ENCODE data around the gene IGF1R. TPM values are rescaled to one million over a fixed set of nuclear protein-coding genes. Genes with fewer than 3 reads are reported as not detected.
"Not testable (repeated sequence)": the region's sequence is repeated elsewhere in the genome, so short reads cannot be mapped to it uniquely, and the experiment has no call there.

The IGF1R gene
- total RNA-seq, 1 experiment from 2014 or later: 20.2 TPM

DNA sequence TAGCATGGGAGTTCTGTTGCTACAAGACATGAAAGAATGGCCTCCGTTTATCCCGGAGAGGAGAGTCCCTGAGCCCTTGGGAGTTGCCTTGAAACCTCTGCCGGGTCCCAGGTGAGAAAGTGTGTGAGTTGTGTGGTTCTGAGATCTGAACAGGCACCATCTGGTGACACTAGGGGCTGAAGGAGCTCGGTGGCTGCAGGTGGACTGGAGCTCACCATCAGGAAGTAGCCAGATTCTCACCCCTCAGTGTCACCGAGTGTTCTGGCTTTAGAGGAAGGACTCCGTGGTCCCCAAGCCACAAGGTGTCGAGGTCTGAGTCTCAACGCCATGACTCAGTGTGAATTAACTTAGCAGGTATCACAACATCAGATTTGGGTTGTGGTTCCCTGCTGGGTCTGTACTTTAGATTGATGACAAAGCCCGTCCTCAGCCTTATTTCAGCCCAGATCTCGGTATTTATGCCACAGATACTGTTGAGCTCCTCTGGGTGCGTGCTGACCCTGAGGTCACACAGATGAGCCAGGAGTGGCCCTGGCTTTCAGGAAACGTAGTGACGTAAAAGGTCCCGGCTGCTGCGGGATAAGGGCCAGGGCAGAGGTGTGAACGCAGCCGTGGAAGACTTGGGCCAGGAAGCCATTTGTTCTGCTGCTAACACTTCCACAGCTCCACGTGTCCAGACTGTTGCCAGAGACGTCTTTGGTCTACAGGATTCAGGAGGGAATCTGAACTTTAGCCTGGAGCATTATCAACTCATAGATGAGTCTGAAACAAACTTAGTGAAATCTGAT lies 304.9 kb downstream of the IGF1R start:
- no peak for DNase-seq (ENCODE audit: low read depth, low spot score)
- in situ Hi-C loops (cut with HindIII; ENCODE audit: low pct_unique_long_range_greater_than_20kb, low sequenced_read_pairs): no loop called here

DNA sequence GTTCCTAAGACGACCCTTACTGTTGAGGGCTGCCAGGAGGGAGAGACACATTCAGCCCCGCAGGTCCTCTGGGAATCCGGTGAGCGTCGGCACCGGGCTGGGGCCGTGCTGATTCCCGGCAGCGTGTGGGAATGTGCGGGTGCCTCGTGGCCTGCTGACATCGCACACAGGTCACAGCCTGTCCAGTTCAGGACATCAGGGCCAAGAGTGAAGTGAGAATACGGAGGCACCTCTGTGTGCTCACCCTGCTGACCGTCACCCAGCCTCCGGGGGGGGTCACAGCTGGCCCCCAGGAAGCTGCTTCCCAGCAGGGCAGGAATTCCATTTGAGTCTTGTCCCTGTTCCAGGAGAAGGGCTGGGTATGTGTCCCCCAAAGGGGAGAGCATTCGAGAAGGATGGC lies 305.6 kb downstream of the IGF1R start:
- peak; percentile 14 for DNase-seq (ENCODE audit: low read depth, low spot score)
- in situ Hi-C loops (cut with HindIII; ENCODE audit: low pct_unique_long_range_greater_than_20kb, low sequenced_read_pairs): no loop called here

DNA sequence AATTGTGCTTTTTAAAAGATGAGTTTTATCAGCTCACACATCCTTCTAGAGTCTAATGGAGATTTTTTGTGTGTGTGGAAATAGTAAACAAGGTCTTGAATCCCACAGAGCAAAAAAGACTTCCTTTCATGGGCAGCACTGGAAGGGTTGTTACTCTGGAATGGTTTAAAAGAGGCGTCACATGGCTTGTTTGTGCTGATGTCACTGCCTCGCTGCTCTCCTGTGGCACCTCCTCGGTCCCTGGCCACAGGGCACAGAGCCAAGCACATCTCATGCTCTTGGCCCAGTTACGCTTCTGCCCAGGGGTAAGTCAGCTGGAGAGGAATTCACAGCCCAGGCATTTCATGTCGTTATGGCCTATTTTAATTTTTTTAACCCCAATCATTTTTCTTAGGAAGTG lies 306.1 kb downstream of the IGF1R start:
- peak; percentile 87 for DNase-seq (ENCODE audit: low read depth, low spot score)
- in situ Hi-C loops (cut with HindIII; ENCODE audit: low pct_unique_long_range_greater_than_20kb, low sequenced_read_pairs): no loop called here

DNA sequence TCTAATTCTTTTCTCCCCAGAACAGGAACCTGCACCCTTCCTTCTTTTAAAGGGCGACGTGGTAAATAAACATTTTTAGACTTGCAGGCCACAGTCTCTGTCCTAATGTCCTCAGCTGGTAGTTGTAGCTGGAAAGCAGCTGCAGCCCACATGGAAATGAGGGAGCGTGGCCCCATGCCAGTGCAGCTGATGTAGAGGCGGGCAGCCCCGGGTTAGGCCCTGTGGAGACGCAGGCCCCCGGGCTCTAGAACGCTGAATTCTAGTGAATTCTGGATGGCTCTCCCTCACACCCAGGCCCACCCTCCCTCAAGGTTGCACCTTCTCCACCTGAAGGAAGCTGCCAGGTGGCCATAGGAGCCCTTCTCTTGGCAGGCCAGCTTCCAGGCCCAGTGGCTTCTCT lies 307.0 kb downstream of the IGF1R start:
- in situ Hi-C loops (cut with HindIII; ENCODE audit: low pct_unique_long_range_greater_than_20kb, low sequenced_read_pairs): no loop called here
- DNase-seq (ENCODE audit: low read depth, low spot score): no peak

DNA sequence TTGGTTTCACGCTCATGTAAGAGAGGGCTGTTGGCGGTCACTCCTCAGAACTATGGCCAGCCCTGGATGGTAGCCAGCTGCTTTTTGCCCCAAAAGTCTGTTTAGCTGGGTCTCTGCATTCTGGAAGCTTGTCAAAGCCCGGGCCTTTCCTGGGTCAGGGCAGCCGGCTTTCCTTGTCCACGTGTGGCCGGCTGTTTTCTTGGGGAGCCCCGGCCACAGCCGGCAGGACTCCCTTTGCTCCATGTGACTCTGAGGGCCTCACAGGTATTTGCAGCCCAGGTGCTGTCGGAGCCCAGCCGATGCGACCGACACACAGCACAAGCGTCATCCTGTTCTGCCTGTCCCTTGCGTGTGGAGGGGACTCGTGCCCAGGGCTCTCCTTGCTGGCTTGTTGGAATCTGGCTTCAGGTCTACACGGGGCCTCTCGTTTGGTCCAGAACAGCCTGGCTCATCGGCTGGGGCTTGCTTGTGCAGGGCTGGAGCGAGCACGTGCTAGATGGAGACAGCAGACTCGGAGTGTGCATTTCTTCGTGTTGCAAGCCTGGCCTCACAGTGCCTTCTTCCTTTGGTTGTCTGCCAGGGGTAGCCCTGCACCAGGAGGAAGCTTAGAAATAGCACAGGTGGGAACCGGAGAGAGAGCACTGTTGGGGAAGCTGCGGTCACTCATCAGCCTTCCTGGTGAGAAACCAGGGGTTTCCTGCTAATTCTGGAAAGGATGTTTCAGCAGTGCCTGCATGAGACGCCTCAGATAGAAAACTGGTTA lies 307.8 kb downstream of the IGF1R start:
- DNase-seq (ENCODE audit: low read depth, low spot score): no peak
- in situ Hi-C loops (cut with HindIII; ENCODE audit: low pct_unique_long_range_greater_than_20kb, low sequenced_read_pairs): no loop called here

DNA sequence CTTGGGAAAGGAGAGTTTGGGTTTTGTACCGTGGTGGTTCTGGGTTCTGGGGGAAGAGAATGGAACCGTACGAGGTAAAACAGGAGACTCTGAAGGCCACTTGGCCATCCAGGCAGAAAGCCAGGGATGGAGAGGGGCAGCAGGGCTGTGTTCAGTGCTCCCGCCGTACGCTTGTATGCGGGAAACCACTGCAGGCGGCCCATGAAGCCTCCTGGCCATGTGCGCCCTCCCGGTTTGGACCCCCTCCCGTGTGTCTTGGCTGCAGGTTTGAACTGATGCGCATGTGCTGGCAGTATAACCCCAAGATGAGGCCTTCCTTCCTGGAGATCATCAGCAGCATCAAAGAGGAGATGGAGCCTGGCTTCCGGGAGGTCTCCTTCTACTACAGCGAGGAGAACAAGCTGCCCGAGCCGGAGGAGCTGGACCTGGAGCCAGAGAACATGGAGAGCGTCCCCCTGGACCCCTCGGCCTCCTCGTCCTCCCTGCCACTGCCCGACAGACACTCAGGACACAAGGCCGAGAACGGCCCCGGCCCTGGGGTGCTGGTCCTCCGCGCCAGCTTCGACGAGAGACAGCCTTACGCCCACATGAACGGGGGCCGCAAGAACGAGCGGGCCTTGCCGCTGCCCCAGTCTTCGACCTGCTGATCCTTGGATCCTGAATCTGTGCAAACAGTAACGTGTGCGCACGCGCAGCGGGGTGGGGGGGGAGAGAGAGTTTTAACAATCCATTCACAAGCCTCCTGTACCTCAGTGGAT lies 308.6 kb downstream of the IGF1R start:
- in situ Hi-C loops (cut with HindIII; ENCODE audit: low pct_unique_long_range_greater_than_20kb, low sequenced_read_pairs): no loop called here
- DNase-seq (ENCODE audit: low read depth, low spot score): no peak

DNA sequence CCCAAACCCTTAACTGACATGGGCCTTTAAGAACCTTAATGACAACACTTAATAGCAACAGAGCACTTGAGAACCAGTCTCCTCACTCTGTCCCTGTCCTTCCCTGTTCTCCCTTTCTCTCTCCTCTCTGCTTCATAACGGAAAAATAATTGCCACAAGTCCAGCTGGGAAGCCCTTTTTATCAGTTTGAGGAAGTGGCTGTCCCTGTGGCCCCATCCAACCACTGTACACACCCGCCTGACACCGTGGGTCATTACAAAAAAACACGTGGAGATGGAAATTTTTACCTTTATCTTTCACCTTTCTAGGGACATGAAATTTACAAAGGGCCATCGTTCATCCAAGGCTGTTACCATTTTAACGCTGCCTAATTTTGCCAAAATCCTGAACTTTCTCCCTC lies 309.3 kb downstream of the IGF1R start:
- DNase-seq (ENCODE audit: low read depth, low spot score): no peak
- in situ Hi-C loops (cut with HindIII; ENCODE audit: low pct_unique_long_range_greater_than_20kb, low sequenced_read_pairs): no loop called here

DNA sequence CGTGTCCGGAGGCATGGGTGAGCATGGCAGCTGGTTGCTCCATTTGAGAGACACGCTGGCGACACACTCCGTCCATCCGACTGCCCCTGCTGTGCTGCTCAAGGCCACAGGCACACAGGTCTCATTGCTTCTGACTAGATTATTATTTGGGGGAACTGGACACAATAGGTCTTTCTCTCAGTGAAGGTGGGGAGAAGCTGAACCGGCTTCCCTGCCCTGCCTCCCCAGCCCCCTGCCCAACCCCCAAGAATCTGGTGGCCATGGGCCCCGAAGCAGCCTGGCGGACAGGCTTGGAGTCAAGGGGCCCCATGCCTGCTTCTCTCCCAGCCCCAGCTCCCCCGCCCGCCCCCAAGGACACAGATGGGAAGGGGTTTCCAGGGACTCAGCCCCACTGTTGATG lies 309.7 kb downstream of the IGF1R start:
- in situ Hi-C loops (cut with HindIII; ENCODE audit: low pct_unique_long_range_greater_than_20kb, low sequenced_read_pairs): no loop called here
- no peak for DNase-seq (ENCODE audit: low read depth, low spot score)

DNA sequence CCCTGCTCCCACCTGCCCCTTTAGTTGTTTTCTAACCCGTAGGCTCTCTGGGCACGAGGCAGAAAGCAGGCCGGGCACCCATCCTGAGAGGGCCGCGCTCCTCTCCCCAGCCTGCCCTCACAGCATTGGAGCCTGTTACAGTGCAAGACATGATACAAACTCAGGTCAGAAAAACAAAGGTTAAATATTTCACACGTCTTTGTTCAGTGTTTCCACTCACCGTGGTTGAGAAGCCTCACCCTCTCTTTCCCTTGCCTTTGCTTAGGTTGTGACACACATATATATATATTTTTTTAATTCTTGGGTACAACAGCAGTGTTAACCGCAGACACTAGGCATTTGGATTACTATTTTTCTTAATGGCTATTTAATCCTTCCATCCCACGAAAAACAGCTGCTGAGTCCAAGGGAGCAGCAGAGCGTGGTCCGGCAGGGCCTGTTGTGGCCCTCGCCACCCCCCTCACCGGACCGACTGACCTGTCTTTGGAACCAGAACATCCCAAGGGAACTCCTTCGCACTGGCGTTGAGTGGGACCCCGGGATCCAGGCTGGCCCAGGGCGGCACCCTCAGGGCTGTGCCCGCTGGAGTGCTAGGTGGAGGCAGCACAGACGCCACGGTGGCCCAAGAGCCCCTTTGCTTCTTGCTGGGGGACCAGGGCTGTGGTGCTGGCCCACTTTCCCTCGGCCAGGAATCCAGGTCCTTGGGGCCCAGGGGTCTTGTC lies 310.7 kb downstream of the IGF1R start:
- in situ Hi-C loops (cut with HindIII; ENCODE audit: low pct_unique_long_range_greater_than_20kb, low sequenced_read_pairs): no loop called here
- no peak for DNase-seq (ENCODE audit: low read depth, low spot score)

DNA sequence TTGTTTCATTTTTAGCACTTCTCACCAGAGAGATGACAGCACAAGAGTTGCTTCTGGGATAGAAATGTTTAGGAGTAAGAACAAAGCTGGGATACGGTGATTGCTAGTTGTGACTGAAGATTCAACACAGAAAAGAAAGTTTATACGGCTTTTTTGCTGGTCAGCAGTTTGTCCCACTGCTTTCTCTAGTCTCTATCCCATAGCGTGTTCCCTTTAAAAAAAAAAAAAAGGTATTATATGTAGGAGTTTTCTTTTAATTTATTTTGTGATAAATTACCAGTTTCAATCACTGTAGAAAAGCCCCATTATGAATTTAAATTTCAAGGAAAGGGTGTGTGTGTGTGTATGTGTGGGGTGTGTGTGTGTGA lies 311.3 kb downstream of the IGF1R start:
- DNase-seq (ENCODE audit: low read depth, low spot score): no peak
- in situ Hi-C loops (cut with HindIII; ENCODE audit: low pct_unique_long_range_greater_than_20kb, low sequenced_read_pairs): no loop called here

DNA sequence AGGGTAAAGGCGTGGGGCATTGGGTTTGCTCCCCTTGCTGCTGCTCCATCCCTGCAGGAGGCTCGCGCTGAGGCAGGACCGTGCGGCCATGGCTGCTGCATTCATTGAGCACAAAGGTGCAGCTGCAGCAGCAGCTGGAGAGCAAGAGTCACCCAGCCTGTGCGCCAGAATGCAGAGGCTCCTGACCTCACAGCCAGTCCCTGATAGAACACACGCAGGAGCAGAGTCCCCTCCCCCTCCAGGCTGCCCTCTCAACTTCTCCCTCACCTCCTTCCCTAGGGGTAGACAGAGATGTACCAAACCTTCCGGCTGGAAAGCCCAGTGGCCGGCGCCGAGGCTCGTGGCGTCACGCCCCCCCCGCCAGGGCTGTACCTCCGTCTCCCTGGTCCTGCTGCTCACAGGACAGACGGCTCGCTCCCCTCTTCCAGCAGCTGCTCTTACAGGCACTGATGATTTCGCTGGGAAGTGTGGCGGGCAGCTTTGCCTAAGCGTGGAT lies 312.3 kb downstream of the IGF1R start:
- in situ Hi-C loops (cut with HindIII; ENCODE audit: low pct_unique_long_range_greater_than_20kb, low sequenced_read_pairs): no loop called here

DNA sequence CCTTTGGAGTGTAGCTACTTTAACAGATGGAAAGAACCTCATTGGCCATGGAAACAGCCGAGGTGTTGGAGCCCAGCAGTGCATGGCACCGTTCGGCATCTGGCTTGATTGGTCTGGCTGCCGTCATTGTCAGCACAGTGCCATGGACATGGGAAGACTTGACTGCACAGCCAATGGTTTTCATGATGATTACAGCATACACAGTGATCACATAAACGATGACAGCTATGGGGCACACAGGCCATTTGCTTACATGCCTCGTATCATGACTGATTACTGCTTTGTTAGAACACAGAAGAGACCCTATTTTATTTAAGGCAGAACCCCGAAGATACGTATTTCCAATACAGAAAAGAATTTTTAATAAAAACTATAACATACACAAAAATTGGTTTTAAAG lies 315.1 kb downstream of the IGF1R start:
- no peak for DNase-seq (ENCODE audit: low read depth, low spot score)
- in situ Hi-C loops (cut with HindIII; ENCODE audit: low pct_unique_long_range_greater_than_20kb, low sequenced_read_pairs): no loop called here

More for the DNA sequence above, 312.3 kb downstream of the IGF1R start:
- no peak for DNase-seq (ENCODE audit: low read depth, low spot score)

DNA sequence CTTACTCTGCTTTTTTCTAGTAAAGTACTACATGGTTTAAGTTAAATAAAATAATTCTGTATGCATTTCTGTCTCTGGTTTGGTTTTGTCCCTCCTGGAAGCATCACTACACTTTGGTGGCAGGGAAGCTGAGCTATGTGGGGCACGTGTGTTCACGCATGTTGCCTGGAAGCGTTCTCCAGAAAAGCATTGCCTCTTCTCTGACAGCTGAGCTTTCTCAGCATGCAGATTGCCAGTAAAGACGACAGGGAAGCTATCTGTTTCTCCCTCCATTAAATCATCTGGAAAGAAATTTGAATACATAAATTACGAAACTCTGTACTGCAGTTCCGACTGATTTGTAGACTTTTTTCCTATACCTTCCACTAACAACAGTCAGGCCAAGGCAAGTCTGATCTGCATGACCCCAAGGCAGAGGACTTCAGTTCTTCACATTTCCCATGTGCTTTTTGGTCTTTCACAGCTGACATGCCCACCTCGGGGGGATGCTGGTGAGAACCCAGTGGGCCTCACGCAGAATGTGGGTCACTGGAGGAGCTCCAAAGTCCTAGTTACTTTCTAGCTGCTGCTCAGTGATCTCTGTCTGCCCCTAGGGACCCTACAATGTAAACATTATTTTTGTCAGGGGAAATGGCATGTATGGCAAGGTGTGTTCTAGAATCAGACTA lies 316.3 kb downstream of the IGF1R start:
- in situ Hi-C loops (cut with HindIII; ENCODE audit: low pct_unique_long_range_greater_than_20kb, low sequenced_read_pairs): no loop called here
- DNase-seq (ENCODE audit: low read depth, low spot score): no peak

DNA sequence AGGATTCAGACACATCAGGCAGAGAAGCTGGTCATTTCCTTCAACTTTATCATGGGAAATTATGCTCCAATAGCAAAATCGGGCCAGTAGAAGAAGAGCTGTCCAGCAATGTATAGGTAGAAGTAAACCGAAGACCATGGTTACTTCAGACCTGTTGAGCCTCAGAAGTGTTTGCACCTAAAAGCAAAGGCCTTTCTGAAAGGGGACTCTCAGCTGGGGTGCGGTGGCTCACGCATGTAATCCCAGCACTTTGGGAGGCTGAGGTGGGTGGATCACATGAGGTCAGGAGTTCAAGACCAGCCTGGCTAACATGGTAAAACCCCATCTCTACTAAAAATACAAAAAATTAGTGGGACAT lies 316.8 kb downstream of the IGF1R start:
- in situ Hi-C loops (cut with HindIII; ENCODE audit: low pct_unique_long_range_greater_than_20kb, low sequenced_read_pairs); DNase-seq (ENCODE audit: low read depth, low spot score): not testable (repeated sequence)

DNA sequence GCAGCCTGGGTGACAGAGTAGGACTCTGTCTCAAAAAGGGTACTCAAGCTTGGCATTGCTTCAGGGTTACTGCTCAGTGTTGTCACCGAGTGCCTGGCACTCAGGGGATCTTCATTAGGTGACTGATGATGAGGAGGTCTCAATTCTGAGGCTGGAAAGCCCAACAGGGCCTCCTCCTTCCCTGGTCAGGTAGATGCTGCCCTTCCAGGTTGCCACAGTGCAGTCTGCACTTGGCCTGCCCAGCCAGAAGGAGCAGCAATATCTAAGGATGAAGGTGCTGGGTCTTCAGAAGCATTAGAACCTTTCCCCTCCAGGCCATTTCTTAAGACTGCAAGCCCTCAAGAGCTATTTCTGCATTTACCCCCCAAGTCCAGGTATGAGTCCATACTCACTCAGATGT lies 317.3 kb downstream of the IGF1R start:
- DNase-seq (ENCODE audit: low read depth, low spot score): no peak
- in situ Hi-C loops (cut with HindIII; ENCODE audit: low pct_unique_long_range_greater_than_20kb, low sequenced_read_pairs): no loop called here

DNA sequence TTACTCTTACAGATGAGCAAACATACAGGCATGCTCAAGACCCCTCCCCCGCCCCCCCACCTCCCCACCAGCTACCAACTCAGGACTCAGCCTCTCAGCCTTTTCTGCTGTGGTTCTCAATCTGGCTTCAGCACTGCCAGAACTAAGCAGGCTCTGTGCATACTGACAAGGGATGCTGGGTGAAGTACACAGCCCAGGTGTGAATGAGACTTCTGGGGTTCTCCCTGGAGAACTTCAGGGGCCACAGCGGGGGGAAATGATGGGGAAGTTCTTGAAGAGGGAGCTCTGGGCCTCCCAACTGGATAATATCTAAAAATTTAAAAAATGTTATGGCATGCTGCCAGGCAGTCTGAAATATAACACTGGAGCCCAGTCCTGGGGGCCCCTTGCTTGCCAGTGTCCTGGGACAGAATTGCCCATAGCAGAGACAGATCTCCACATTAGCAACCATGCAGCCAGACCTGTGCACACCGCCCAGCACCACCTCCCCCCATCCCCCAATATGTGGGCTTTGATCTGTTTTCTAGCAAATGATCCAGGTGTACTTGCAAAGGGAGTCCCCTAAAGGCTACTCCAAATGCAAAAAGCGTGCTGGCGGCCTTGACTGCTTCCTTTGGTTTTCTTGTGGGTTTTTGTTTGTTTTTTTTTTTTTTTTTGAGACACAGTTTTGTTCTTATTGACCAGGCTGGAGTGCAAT lies 317.9 kb downstream of the IGF1R start:
- DNase-seq (ENCODE audit: low read depth, low spot score): no peak
- in situ Hi-C loops (cut with HindIII; ENCODE audit: low pct_unique_long_range_greater_than_20kb, low sequenced_read_pairs): no loop called here

DNA sequence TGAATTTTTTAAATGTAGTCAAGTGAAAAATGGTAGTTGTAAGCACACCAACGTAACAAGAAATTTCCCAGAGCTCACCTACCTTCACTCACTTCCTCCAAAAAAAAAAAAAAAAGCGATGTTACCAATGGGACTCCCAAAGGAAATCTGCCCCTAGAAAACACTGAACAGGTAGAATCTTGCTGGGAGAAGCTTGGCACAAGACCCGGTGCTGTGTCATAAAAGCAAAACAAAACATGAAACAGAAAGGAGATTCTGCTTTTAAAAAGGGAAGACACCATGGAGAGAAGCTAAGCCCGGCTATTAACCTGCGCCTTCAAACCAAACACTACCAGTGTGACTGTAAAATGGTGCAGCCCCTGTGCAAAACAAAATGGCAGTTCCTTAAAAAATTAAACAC lies 318.8 kb downstream of the IGF1R start:
- no peak for DNase-seq (ENCODE audit: low read depth, low spot score)
- in situ Hi-C loops (cut with HindIII; ENCODE audit: low pct_unique_long_range_greater_than_20kb, low sequenced_read_pairs): no loop called here
